Measurements from ENCODE around the gene POLR2J2. TPM values are rescaled to one million over a fixed set of nuclear protein-coding genes. Genes with fewer than 3 reads are reported as not detected.
"Not testable (repeated sequence)": the region's sequence is repeated elsewhere in the genome, so short reads cannot be mapped to it uniquely, and the experiment has no call there.

The POLR2J2 gene
- total RNA-seq, 1 donor from 2014 or later, result 21.5 TPM

DNA sequence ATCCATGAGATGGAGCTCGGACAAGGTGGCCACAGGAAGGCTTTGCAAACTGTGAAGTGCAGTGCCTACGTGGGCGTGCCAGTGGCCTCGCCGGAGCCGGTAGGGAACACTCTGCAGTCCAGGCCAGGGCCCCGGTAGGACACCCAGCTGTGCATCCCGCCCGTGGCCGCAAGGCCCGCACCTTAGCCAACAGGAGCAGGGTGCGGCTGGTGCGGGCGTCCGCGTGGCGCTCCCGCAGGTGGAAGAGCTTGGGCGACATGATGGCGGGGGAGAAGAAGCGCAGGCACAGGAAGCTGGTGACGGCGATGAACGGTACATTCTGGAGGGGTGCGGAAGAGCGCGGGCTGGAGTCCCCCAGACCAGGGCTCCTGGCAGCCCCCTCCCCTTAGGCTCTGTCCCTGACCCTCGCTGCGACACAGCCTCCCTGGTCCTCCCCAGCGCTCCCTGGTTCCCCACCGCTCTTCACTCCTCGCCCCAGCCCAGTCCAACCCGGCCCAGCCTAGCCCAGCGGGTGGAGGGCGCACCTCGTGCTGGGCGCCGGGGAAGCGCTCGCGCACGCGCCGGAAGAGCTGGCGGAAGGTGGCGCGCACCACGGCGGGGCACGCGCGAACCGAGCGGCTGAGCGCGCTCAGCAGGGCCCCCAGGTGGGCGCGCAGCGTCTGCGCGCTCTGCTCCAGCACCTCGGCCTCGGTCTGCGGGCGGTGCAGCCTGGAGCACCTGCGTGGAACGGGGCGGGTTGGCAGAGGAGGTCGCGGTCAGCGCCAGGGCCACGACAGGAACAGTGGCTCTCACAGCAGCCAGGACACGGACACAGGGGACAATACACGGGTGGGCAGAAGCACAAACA is 18.2 kb upstream of the POLR2J2 start:
- H3K9me3 Mint-ChIP-seq; H3K27me3 Mint-ChIP-seq (ENCODE audit: insufficient read depth); H3K4me3 Mint-ChIP-seq; H3K4me1 Mint-ChIP-seq (ENCODE audit: low read depth); DNase-seq (ENCODE audit: low spot score); intact Hi-C loops (cut with micrococcal nuclease); H3K36me3 Mint-ChIP-seq (ENCODE audit: low read depth); H3K27ac Mint-ChIP-seq: not testable (repeated sequence)

DNA sequence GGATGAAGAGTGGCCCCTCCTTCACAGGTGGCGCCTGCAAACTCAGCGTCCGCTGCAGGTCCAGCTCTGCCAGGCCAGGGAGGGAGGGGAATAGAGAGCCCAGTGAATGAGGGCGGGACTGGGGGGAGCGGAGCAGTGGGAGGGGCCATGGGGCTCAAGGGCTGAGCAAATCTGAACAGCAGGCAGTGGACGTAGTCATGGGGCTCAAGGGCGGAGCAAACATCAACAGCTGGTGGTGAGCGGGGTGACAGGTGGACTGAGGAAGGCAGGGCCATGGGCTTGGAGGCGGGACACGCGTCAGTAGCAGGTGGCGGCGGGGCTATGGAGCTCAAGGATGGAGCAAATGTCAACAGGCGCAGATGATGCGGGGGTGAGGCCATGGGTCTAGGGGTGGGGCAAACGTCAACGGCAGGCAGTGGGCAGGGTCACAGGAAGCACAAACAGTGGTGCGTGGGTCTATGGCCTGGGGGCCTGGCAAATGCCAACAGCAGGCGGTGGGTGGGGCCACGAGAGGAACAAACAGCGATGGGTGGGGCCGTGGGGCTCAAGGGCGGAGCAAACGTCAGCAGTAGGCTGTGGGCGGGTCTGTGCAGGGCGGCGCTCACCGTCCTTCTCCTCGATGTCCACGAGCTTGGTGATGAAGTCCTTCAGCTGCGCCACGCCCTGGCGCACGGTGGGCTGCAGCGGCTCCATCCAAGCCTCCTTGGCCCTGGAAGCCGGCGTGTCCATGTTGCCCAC is 17.0 kb upstream of the POLR2J2 start:
- H3K27me3 Mint-ChIP-seq (ENCODE audit: insufficient read depth); H3K4me1 Mint-ChIP-seq (ENCODE audit: low read depth); H3K36me3 Mint-ChIP-seq (ENCODE audit: low read depth); H3K4me3 Mint-ChIP-seq; DNase-seq (ENCODE audit: low spot score); H3K27ac Mint-ChIP-seq; intact Hi-C loops (cut with micrococcal nuclease); H3K9me3 Mint-ChIP-seq: not testable (repeated sequence)

DNA sequence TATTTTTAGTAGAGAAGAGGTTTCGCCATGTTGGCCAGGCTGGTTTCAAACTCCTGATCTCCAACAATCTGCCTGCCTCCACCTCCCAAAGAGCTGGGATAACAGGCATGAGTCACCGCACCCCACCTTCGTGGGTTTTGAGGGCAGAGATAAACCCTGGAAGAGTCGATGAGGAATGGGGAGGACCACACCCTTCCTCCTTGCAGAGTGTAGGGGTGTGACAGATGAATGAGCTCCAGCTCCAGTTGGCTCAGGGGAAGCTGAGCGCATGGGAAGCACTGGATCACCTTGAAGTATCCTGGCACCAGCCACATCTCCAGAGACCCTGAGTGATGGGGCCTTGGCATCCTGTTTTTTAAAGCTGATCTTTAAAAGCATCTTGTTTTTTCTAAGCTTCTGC is 11.1 kb upstream of the POLR2J2 start:
- H3K27ac Mint-ChIP-seq; H3K4me3 Mint-ChIP-seq; intact Hi-C loops (cut with micrococcal nuclease); H3K36me3 Mint-ChIP-seq (ENCODE audit: low read depth); H3K27me3 Mint-ChIP-seq (ENCODE audit: insufficient read depth); H3K4me1 Mint-ChIP-seq (ENCODE audit: low read depth); DNase-seq (ENCODE audit: low spot score); H3K9me3 Mint-ChIP-seq: not testable (repeated sequence)

DNA sequence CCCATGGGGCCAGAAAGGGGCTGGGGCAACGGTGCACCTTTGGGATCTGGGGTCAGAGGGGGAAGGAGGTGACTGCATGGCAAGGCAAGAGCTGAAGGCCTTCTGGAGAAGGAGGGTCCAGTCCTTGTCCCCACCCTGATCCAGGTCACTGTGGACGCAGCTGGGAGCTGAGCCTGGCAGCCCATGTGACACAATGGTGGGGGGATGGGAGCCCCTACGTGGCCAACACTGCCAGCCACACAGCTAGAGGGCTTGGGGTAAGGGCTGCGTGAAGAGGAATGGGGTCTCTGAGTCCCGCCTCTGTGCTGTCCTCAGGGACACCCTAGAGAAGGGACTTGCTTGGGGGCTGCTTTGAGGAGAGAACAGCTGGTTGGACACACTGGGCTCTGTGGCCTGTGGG is 9.3 kb upstream of the POLR2J2 start:
- DNase-seq (ENCODE audit: low spot score); H3K9me3 Mint-ChIP-seq; H3K27ac Mint-ChIP-seq; H3K4me3 Mint-ChIP-seq; H3K36me3 Mint-ChIP-seq (ENCODE audit: low read depth); H3K27me3 Mint-ChIP-seq (ENCODE audit: insufficient read depth); intact Hi-C loops (cut with micrococcal nuclease); H3K4me1 Mint-ChIP-seq (ENCODE audit: low read depth): not testable (repeated sequence)

DNA sequence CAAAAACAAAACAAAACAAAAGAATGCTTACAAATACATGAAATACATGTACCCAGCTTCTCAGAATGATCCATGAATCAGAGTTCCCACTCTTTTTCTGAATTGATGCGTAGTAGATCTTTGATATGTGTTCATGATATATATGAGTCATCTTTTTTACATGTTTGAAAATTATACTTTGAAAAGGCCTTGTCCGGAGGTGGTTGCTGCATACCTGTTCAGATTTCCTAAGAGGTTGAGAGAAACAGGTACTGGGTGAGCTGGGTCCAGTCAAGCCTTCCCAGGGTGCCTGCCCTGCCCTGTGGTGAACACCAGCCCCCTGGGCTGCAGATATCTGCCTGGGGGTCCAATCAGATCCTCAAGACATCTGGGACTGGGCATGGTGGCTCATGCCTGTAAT is 4.1 kb upstream of the POLR2J2 start:
- not testable (repeated sequence) for H3K36me3 Mint-ChIP-seq (ENCODE audit: low read depth)

DNA sequence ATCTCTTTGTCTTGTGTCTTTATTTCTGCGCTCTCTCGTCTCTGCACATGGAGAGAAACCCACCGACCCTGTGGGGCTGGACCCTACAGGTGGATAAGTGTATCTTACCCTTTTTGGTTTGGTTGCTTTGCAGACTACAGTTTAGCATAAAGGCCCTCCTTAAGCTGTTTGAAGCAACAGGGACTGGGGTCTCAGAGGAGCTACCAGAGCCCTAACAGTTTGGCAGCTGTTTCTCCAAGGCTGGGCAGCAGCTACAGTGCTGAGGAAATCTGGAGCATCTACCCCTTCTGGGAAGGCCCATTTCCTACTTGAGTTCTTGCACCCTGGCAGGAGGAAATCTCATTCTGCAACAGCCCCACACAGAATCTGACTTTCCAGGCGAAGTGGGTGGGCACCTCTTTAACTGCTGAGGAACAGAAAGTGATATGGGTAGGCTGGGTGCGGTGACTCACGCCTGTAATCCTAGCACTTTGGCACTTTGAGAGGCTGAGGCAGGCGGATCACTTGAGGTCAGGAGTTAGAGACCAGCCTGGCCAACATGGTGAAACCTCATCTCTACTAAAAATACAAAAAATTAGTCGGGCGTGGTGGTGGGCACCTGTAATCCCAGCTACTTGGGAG is 2.1 kb upstream of the POLR2J2 start:
- intact Hi-C loops (cut with micrococcal nuclease); H3K27ac Mint-ChIP-seq; H3K9me3 Mint-ChIP-seq; H3K36me3 Mint-ChIP-seq (ENCODE audit: low read depth); DNase-seq (ENCODE audit: low spot score); H3K4me1 Mint-ChIP-seq (ENCODE audit: low read depth); H3K27me3 Mint-ChIP-seq (ENCODE audit: insufficient read depth); H3K4me3 Mint-ChIP-seq: not testable (repeated sequence)

More for the DNA sequence above, 4.1 kb upstream of the POLR2J2 start:
- DNase-seq (ENCODE audit: low spot score); H3K4me1 Mint-ChIP-seq (ENCODE audit: low read depth); H3K9me3 Mint-ChIP-seq; H3K4me3 Mint-ChIP-seq; intact Hi-C loops (cut with micrococcal nuclease); H3K27ac Mint-ChIP-seq; H3K27me3 Mint-ChIP-seq (ENCODE audit: insufficient read depth): not testable (repeated sequence)

DNA sequence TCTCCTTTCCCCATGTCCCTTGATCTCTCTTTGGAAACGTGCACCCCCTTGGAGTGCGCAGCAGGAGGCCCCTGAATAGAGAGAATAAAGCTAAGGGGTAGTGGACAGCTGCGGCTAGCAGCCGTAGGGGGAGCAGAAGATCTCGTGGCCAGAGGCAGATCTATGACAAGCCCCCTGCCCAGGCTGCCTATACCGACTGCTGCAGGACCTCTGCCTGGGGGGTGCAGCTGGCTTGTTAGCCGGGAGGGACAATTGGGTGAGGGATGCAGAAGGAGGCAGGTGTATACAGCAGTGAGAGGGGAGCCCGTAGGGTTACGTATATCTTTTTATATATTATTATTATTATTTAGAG is 469 bp upstream of the POLR2J2 start:
- H3K27ac Mint-ChIP-seq; DNase-seq (ENCODE audit: low spot score); H3K4me1 Mint-ChIP-seq (ENCODE audit: low read depth); H3K4me3 Mint-ChIP-seq; H3K36me3 Mint-ChIP-seq (ENCODE audit: low read depth); H3K9me3 Mint-ChIP-seq; H3K27me3 Mint-ChIP-seq (ENCODE audit: insufficient read depth); intact Hi-C loops (cut with micrococcal nuclease): not testable (repeated sequence)

DNA sequence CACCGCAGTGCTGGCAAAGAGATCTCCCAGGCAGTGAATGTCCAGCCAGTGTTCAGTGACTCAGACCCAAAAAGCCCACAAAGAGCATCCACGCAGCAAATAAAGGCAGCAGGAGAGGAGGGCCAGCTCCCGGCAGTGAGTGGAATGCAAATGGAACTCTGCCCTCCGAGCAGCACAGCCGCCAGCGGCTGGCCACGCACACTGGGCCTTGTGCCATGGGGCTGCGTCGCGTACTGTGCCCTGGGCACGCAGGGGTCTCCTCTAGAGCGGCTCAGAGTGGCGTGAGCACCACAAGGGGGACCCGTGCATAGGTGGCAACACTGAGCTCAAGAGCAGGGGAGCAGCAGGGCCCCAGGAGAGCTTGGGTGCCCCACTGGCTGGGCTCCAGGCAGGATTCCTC is 3.9 kb downstream of the POLR2J2 start:
- H3K27ac Mint-ChIP-seq; H3K4me3 Mint-ChIP-seq; DNase-seq (ENCODE audit: low spot score); H3K27me3 Mint-ChIP-seq (ENCODE audit: insufficient read depth); intact Hi-C loops (cut with micrococcal nuclease); H3K36me3 Mint-ChIP-seq (ENCODE audit: low read depth); H3K9me3 Mint-ChIP-seq; H3K4me1 Mint-ChIP-seq (ENCODE audit: low read depth): not testable (repeated sequence)

DNA sequence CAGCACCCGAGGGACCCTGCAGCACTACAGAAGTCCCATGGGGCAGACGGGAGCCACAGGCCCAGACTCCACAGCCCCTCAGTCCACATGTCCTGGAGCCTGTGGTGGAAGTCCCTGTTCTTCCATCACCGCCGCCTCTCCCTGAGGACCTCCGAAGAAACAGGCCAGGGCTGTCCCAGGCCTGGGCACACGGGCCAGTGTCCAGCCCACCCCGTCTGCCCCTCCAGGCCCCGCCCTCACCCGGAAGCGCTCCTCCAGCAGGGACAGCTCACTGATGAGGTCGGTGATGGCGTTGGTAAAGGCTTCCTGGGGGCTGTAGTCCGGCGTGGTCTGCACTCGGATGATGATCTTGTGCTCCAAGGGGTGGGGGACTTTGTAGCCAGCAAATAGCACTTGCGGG is 4.6 kb downstream of the POLR2J2 start:
- H3K36me3 Mint-ChIP-seq (ENCODE audit: low read depth); H3K27ac Mint-ChIP-seq; H3K27me3 Mint-ChIP-seq (ENCODE audit: insufficient read depth); H3K4me3 Mint-ChIP-seq; intact Hi-C loops (cut with micrococcal nuclease); DNase-seq (ENCODE audit: low spot score); H3K9me3 Mint-ChIP-seq; H3K4me1 Mint-ChIP-seq (ENCODE audit: low read depth): not testable (repeated sequence)

DNA sequence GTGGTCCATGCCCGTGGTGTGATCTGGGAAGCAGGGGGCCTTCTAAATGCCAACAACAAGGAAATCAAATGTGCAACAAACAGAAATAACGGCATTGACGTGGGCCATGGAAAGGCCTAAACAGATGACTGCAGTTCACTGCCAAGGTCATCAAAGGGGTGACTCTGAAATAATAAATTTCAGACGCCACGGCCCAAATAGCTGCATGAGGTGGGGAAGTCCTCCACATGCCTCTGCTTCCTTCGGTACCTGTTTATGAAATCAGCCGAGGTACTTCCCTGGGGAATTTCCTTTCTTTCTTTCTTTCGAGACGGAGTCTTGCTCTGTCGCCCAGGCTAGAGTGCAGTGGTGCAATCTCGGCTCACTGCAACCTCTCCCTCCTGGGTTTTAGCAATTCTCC is 6.7 kb downstream of the POLR2J2 start:
- DNase-seq (ENCODE audit: low spot score); H3K27ac Mint-ChIP-seq; H3K4me3 Mint-ChIP-seq; H3K36me3 Mint-ChIP-seq (ENCODE audit: low read depth); H3K4me1 Mint-ChIP-seq (ENCODE audit: low read depth); intact Hi-C loops (cut with micrococcal nuclease); H3K9me3 Mint-ChIP-seq; H3K27me3 Mint-ChIP-seq (ENCODE audit: insufficient read depth): not testable (repeated sequence)

DNA sequence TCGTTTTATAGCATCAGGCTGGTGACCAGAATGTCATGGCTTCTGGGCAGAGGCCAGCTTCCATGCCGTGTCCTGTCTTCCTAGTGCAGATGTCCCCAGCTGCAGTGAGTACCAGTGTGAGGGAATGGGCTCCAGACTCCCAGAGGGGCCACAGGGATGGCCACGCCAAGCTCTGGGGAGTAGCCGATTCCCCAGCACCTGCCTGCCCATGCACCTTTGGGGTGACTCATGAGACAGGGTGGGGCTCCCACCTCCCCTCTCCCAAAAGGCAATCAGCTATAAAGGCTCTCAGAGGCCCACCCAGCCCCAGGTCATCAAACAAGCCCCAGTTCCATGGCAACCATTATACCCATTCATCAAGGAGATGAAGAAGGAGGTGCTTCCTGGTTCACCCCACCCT is 21.5 kb downstream of the POLR2J2 start, which contains the start of gene SPDYE2B:
Gene SPDYE2B (plus strand): TSS at position 396 of the 400 bp plus-strand sequence. CDS start 2,030 bp downstream, outside the sequence.
- intact Hi-C loops (cut with micrococcal nuclease); H3K36me3 Mint-ChIP-seq (ENCODE audit: low read depth); H3K9me3 Mint-ChIP-seq; H3K27ac Mint-ChIP-seq; H3K4me3 Mint-ChIP-seq; H3K27me3 Mint-ChIP-seq (ENCODE audit: insufficient read depth); DNase-seq (ENCODE audit: low spot score); H3K4me1 Mint-ChIP-seq (ENCODE audit: low read depth): not testable (repeated sequence)

DNA sequence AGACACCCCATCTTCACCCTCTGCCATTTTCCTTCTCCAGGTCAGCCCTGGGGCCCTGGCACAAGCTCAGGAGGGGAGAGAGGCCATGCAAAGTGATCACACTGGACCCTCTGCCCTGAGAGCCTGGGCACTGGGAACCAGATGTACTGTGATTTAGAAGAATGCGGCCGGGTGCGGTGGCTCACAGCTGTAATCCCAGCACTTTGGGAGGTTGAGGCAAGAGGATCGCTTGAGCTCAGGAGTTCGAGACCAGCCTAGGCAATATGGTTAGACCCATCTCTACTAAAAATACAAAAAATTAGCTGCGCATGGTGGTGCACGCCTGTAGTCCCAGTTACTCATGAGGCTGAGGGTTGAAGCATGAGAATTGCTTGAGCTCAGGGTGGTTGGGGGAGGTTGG is 23.6 kb downstream of the POLR2J2 start:
- H3K27me3 Mint-ChIP-seq (ENCODE audit: insufficient read depth); intact Hi-C loops (cut with micrococcal nuclease); DNase-seq (ENCODE audit: low spot score); H3K4me3 Mint-ChIP-seq; H3K36me3 Mint-ChIP-seq (ENCODE audit: low read depth); H3K4me1 Mint-ChIP-seq (ENCODE audit: low read depth); H3K27ac Mint-ChIP-seq; H3K9me3 Mint-ChIP-seq: not testable (repeated sequence)

DNA sequence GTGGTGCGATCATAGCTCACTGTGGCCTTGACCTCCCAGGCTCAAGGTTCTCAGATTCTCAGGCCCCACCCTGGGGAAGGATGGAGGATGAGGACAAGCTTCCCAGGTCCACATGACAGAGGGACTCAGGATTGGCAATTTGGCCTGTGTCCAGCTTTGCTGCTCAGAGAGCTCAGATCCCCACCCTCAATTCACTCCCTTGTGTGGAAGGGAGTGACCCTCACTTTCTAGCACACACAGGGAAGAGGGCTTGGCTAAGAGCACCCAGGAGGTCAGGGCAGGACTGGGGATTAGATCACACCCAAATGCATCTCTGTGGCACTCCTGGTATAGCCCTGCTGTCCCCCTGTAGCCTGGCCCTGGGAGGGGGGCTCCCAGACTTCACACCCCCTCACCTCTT is 28.1 kb downstream of the POLR2J2 start:
- H3K4me3 Mint-ChIP-seq; H3K9me3 Mint-ChIP-seq; H3K4me1 Mint-ChIP-seq (ENCODE audit: low read depth); intact Hi-C loops (cut with micrococcal nuclease); H3K27me3 Mint-ChIP-seq (ENCODE audit: insufficient read depth); DNase-seq (ENCODE audit: low spot score); H3K36me3 Mint-ChIP-seq (ENCODE audit: low read depth); H3K27ac Mint-ChIP-seq: not testable (repeated sequence)
